Cardiac fibroblast (primary cell): ENCODE measurements around the gene SKP1.

Experiments
- DNase-seq, 2 donors: peaks; one replicate each; pipeline versions ENCODE4 v3.0.0 to v3.0.0-alpha.2; 2010; ENCODE audit warnings: low read depth in 2 of 2
- H3K4me3 ChIP-seq, 2 donors: replicated peaks in 1 of 2; 1 replicate in 1 of 2; 2 replicates in 1 of 2; pipeline ENCODE4 v1.5.1; 2011; ENCODE audit warnings: low read depth in 2 of 2, low read length in 2 of 2, mild to moderate bottlenecking in 2 of 2, moderate library complexity in 1 of 2
- CTCF ChIP-seq: IDR thresholded peaks from one replicate; pipeline ENCODE4 v1.5.1; 2011; ENCODE audit warnings: low read depth, mild to moderate bottlenecking, low read length, inconsistent platforms

SKP1 gene

GRCh38 chr5:134151723-134152122, 25.0 kb downstream of the SKP1 start:
- peak in 1 of 2 donors; percentile 55 for DNase-seq
- TF ChIP-seq CTCF, result no peak
- no peak overlapping the region for H3K4me3 ChIP-seq

GRCh38 chr5:134149571-134150303, 27.0 kb downstream of the SKP1 start:
- no peak overlapping the region for H3K4me3 ChIP-seq

DNA sequence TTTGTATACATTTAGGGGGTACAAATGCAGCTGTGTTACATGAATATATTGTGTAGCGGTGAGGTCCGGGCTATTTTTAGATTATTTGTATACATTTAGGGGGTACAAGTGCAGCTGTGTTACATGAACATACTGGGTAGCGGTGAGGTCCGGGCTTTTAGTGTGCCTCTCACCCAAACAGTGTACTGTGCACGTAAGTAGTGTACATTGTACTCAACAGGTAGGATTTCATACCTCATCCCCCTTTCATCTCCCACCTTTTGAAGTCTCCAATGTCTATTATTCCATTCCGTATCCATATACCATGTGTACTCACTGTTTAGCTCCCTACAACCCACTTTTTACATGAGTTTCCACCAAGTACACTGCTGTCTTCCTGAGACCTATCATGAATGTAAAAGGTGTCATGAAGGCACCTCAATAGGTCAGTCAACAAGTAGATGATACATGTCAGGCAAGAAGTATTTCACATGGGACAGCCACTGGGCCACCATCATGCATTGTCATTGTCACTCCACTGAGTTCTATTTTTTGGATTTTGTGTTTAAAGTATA, 27.7 kb downstream of the SKP1 start:
- no peak for DNase-seq
- no peak for TF ChIP-seq CTCF
- no peak overlapping the region for H3K4me3 ChIP-seq

More at GRCh38 chr5:134149571-134150303, 27.0 kb downstream of the SKP1 start:
- DNase-seq, result peak; percentile 27 to 49
- no peak for TF ChIP-seq CTCF

DNA sequence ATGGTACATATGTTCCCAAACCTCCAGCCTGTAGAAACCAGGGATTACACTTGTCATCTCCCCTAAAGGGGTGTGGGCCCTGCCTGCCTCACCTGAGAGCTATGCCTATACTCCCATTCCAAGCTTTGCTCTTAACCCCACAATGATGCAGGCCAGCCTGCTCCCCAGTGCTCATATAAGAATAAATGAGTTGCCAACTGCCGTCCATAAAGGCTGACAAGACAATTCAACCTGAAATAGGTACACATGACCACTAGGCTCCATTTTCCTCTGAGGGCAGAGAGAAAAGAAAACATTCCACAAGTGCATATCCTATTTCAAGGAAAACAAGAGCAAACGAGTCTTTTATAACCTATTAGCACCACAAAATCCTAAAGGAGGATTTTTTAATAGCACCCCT, 28.4 kb downstream of the SKP1 start:
- DNase-seq, result no peak
- H3K4me3 ChIP-seq, result no peak overlapping the region
- no peak for TF ChIP-seq CTCF

DNA sequence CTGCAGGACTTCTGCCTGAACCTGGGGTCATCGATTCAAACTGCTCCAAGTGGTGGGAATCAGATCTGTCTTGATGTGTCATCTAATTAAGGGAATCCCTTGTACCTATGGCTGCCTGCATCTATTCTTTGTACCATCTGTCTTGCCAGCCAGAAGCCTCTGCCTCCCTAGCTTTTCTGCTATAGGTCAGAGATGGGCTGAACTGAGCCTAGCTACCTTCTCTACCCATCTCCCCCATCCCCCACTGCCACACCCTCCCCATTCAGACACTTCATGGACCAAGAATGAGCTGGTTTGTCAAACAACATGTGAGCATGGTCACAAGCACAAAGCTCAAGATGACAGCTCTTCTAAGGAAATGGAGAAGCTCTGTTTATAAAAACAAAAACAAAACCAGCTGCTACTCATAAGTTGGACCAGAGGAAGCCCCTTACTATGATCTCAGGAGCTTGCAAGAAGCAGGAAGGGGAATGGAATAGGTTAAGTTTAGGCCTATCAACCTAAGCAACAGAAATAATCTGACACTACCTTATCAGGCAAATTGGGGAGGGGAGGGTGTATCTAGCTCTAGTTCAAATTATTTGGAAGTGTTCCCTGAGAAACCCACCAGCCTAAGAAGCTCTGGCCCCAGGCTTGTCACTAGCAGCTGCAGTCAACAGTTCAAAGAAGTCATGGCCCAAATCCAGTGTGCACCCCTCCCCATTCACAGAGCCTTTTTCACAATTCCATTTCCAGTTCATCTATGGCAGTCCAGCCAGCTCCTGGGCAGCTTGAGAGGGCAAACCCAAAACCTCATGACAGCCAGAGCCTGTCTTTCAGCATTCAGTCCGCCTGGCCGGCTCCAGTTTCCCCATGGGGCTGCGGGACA, 29.9 kb downstream of the SKP1 start:
- no peak overlapping the region for H3K4me3 ChIP-seq
- no peak for TF ChIP-seq CTCF
- DNase-seq, result no peak

- peak; percentile 68 to 77 for DNase-seq
- peak; percentile 91 for TF ChIP-seq CTCF
- no peak overlapping the region for H3K4me3 ChIP-seq
Measured at GRCh38 chr5:134145779-134146581, 30.8 kb downstream of the SKP1 start.
